Fibroblast of skin of abdomen (primary cell): ENCODE data around the gene CRMP1.
"Not testable (repeated sequence)": the region's sequence is repeated elsewhere in the genome, so short reads cannot be mapped to it uniquely, and the experiment has no call there.

Source experiments
- DNase-seq: peaks from one replicate; pipeline ENCODE4 v3.0.0-alpha.2; 2013

Gene CRMP1

GRCh38 chr4:5887361-5888221 is 5.3 kb downstream of the CRMP1 start:
- DNase-seq = no peak

GRCh38 chr4:5887011-5887360 is 5.9 kb downstream of the CRMP1 start:
- DNase-seq = no peak

- no peak for DNase-seq
These were observed 7.2 kb downstream of the CRMP1 start for GRCh38 chr4:5885733-5886132.

- no peak for DNase-seq
These were observed 8.1 kb downstream of the CRMP1 start for GRCh38 chr4:5884796-5885195.

- no peak for DNase-seq
These were observed 9.0 kb downstream of the CRMP1 start for GRCh38 chr4:5883916-5884315.

- no peak for DNase-seq
These were observed 9.9 kb downstream of the CRMP1 start for GRCh38 chr4:5882947-5883346.

- no peak for DNase-seq
These were observed 11.5 kb downstream of the CRMP1 start for GRCh38 chr4:5881340-5881739.

- DNase-seq = no peak
These were observed 14.5 kb downstream of the CRMP1 start for GRCh38 chr4:5878359-5878758.

- no peak for DNase-seq
These were observed 15.5 kb downstream of the CRMP1 start for GRCh38 chr4:5877392-5877791.

- peak; percentile 53 for DNase-seq
These were observed 18.0 kb downstream of the CRMP1 start for GRCh38 chr4:5874811-5875449.

GRCh38 chr4:5870701-5871100 is 22.2 kb downstream of the CRMP1 start:
- no peak for DNase-seq

GRCh38 chr4:5869966-5870619 is 22.8 kb downstream of the CRMP1 start:
- no peak for DNase-seq

- DNase-seq = no peak
These were observed 25.0 kb downstream of the CRMP1 start for GRCh38 chr4:5867866-5868265.

GRCh38 chr4:5866841-5867813 is 25.8 kb downstream of the CRMP1 start:
- no peak for DNase-seq

GRCh38 chr4:5865896-5866599 is 26.8 kb downstream of the CRMP1 start:
- DNase-seq = no peak

- DNase-seq = peak; percentile 96
These were observed 29.3 kb downstream of the CRMP1 start for GRCh38 chr4:5863461-5864113.

- DNase-seq = no peak
These were observed 34.7 kb downstream of the CRMP1 start for GRCh38 chr4:5858020-5858769.

GRCh38 chr4:5857199-5857598 is 35.7 kb downstream of the CRMP1 start:
- no peak for DNase-seq

- not testable (repeated sequence) for DNase-seq
These were observed 36.5 kb downstream of the CRMP1 start for GRCh38 chr4:5856362-5856761.

- DNase-seq = no peak
These were observed 38.0 kb downstream of the CRMP1 start for GRCh38 chr4:5854929-5855328.
